ENCODE data around the gene FBXL15. TPM values are rescaled to one million over a fixed set of nuclear protein-coding genes. Genes with fewer than 3 reads are reported as not detected.

FBXL15 gene
- total and polyA plus RNA-seq, 4 donors, result 9.4 to 40.4 (median 18.6) TPM

DNA sequence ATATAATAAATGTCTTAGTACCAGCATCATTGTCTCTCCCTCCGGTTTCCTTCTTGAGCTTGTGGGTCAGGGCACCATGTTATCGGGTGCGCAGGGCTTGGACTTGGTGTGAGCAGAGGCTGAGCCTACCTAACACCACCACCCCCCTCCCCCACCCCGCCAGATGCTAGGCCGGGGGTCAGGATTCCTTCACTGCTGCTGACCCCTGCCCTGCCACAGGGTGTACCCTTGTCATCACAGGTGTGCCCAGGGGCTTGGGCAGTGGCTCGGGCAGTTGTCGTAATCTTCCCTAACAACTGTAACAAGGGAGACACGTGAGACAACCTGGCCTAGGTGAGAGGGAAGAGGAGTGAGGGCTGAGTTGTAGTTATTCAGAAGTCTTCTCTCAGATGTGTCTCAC is 37.8 kb upstream of the FBXL15 start:
- Histone ChIP-seq H3K4me1 (ENCODE audit: control insufficient read depth in 5 of 5, insufficient read depth in 5 of 5, low read length in 5 of 5) (peaks cover 0 to 6% (median 0%) of the 10 kb centered on the region in 5 donors), H3K36me3 (ENCODE audit: control insufficient read depth in 4 of 4, insufficient read depth in 4 of 4, low read length in 4 of 4) (peaks cover 17 to 34% (median 24%) of the 10 kb centered on the region in 4 donors), H3K4me3 (no peak overlapping the region), H3K27ac (ENCODE audit: low read depth in 1 of 2, low read length in 1 of 2) (no peak overlapping the region), H3K9me3 (ENCODE audit: control insufficient read depth in 4 of 4, insufficient read depth in 3 of 4, low read length in 3 of 4) (no peaks in the 10 kb centered on the region), H3K9ac (ENCODE audit: insufficient read depth in 1 of 2, low read length in 2 of 2) (no peak overlapping the region), H3K27me3 (ENCODE audit: control insufficient read depth in 3 of 3, insufficient read depth in 3 of 3, low read length in 2 of 3) (no peaks in the 10 kb centered on the region)
- 91 to 96% methylated on average over 8 of the region's 8 CpGs for WGBS, 2 donors
- TF ChIP-seq, protein P1, sequence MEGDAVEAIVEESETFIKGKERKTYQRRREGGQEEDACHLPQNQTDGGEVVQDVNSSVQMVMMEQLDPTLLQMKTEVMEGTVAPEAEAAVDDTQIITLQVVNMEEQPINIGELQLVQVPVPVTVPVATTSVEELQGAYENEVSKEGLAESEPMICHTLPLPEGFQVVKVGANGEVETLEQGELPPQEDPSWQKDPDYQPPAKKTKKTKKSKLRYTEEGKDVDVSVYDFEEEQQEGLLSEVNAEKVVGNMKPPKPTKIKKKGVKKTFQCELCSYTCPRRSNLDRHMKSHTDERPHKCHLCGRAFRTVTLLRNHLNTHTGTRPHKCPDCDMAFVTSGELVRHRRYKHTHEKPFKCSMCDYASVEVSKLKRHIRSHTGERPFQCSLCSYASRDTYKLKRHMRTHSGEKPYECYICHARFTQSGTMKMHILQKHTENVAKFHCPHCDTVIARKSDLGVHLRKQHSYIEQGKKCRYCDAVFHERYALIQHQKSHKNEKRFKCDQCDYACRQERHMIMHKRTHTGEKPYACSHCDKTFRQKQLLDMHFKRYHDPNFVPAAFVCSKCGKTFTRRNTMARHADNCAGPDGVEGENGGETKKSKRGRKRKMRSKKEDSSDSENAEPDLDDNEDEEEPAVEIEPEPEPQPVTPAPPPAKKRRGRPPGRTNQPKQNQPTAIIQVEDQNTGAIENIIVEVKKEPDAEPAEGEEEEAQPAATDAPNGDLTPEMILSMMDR (IDR thresholded peaks at IDR 0.05; ENCODE audit: control extremely low read depth, extremely low read depth), result no peak
- ATAC-seq (ENCODE audit: insufficient read depth, low FRiP score) (no peak), DNase-seq (no peak)

DNA sequence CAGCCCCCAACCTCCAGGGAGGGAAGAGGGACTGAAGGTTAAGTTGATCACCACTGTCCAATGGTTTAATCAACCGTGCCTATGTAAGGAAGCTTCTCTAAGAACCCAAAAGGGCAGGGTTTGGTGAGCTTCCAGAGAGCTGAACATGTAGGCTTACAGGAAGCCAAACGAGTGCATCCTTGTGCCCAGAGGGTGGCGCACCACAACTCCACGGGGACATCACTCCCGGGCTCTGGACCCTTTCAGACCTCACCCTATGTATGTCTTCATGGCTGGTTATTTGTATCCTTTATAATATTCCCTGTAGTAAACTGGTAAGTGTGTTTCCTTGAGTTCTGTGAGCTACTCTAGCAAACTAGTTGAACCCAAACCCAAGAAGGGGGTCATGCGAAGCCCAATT is 36.6 kb upstream of the FBXL15 start:
- WGBS, 2 donors, result 48 to 60% methylated on average over 6 of the region's 6 CpGs
- Histone ChIP-seq H3K36me3 (ENCODE audit: control insufficient read depth in 4 of 4, insufficient read depth in 4 of 4, low read length in 4 of 4) (peaks cover 14 to 33% (median 22%) of the 10 kb centered on the region in 4 donors), H3K27ac (ENCODE audit: low read depth in 1 of 2, low read length in 1 of 2) (no peak overlapping the region), H3K4me3 (no peak overlapping the region), H3K27me3 (ENCODE audit: control insufficient read depth in 3 of 3, insufficient read depth in 3 of 3, low read length in 2 of 3) (no peaks in the 10 kb centered on the region), H3K9me3 (ENCODE audit: control insufficient read depth in 4 of 4, insufficient read depth in 3 of 4, low read length in 3 of 4) (no peaks in the 10 kb centered on the region), H3K9ac (ENCODE audit: insufficient read depth in 1 of 2, low read length in 2 of 2) (no peak overlapping the region), H3K4me1 (ENCODE audit: control insufficient read depth in 5 of 5, insufficient read depth in 5 of 5, low read length in 5 of 5) (peaks cover 0 to 6% (median 0%) of the 10 kb centered on the region in 5 donors)
- ATAC-seq (ENCODE audit: insufficient read depth, low FRiP score), result no peak
- TF ChIP-seq, protein P1 (IDR thresholded peaks at IDR 0.05; ENCODE audit: control extremely low read depth, extremely low read depth), result no peak
- no peak for DNase-seq

DNA sequence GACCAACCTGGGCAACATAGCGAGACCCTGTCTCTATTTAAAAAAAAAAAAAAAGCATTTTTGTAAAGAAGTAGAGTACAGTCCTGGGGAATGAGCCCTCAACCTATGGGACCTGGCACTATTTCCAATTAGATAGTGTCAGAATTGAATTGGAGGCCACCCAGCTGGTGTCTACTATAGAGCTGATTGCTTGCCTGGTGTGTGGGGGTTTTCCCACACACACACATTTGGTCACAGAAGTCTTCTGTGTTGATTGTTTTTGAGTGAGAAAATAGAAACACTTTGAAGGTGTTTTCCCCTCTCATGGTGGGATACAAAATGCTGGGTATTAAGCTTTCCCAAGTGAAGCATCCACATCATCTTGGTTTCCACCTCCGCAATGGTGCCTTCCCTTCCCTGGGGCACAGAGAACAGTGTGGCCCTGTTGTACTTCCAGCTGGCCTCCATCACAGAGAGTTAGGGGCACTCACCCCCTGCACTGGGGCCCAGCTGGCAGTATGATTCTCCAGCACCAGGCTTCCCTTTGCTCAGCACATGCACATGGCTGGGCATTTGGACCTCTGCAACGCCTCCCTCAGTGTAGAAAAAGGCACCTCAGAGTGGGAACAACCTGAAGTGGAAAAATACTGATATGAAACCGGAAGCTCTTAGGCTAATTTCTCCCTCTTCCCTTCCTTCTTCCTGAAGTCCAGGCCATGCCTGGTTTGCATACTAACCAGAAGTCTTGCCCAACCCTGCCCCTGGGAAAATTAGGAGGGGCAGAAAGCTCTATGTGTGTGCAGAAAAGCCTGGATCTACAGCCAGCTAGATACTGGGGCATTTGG is 35.8 kb upstream of the FBXL15 start:
- TF ChIP-seq, protein P1 (IDR thresholded peaks at IDR 0.05; ENCODE audit: control extremely low read depth, extremely low read depth), result no peak
- Histone ChIP-seq H3K4me3 (no peak overlapping the region), H3K36me3 (ENCODE audit: control insufficient read depth in 4 of 4, insufficient read depth in 4 of 4, low read length in 4 of 4) (peaks cover 10 to 25% (median 16%) of the 10 kb centered on the region in 4 donors), H3K27ac (ENCODE audit: low read depth in 1 of 2, low read length in 1 of 2) (peak overlapping the region in 1 of 2 donors; percentile 73), H3K4me1 (ENCODE audit: control insufficient read depth in 5 of 5, insufficient read depth in 5 of 5, low read length in 5 of 5) (peaks cover 0 to 6% (median 0%) of the 10 kb centered on the region in 5 donors), H3K27me3 (ENCODE audit: control insufficient read depth in 3 of 3, insufficient read depth in 3 of 3, low read length in 2 of 3) (peaks cover 0 to 2% (median 0%) of the 10 kb centered on the region in 3 donors), H3K9me3 (ENCODE audit: control insufficient read depth in 4 of 4, insufficient read depth in 3 of 4, low read length in 3 of 4) (no peaks in the 10 kb centered on the region), H3K9ac (ENCODE audit: insufficient read depth in 1 of 2, low read length in 2 of 2) (no peak overlapping the region)
- ATAC-seq (ENCODE audit: insufficient read depth, low FRiP score) (peak; percentile 68), DNase-seq (peak in 2 of 3 donors; percentile 31 to 51)
- 63 to 75% methylated on average over 4 of the region's 4 CpGs for WGBS, 2 donors
